PC-3 (cell line): Measurements from ENCODE around the gene CYP2C8. TPM values are rescaled to one million over a fixed set of nuclear protein-coding genes. Genes with fewer than 3 reads are reported as not detected.

ENCODE experiments used
- ATAC-seq: fragments of 200-7000 bp; cut with Tn5 transposase; 2 replicates; pipeline ENCODE4 v1.9.1; 2020; ENCODE audit warnings: mild to moderate bottlenecking, moderate library complexity
- BruUV-seq: library from RNA; stranded (reverse); fragments of 400-500 nt; replicated peaks from 2 replicates; lab custom pipeline; 2021; lab: Mats Ljungman, UMichigan
- CTCF ChIA-PET: fragments of 300-600 bp; sonication (Branson Sonifier 250); formaldehyde crosslinking; loops from one replicate; lab custom pipeline; 2022; ENCODE audit warnings: antibody characterized with exemption; lab: Charles Lee
- POLR2A ChIA-PET: fragments of 300-600 bp; sonication (Branson Sonifier 250); formaldehyde crosslinking; loops from one replicate; lab custom pipeline; 2022; ENCODE audit warnings: antibody characterized with exemption; ENCODE audit not compliant: unreplicated experiment; lab: Charles Lee
- DNase-seq: peaks from one replicate; pipeline ENCODE4 v3.0.0-alpha.2; 2015
- H2AFZ ChIP-seq: fragments of 300-600 bp; sonication (generic); 2 replicates; pipeline ENCODE4 v1.6.0; 2016; ENCODE audit warnings: antibody characterized with exemption, low read length
- H3F3A ChIP-seq: fragments of 300-600 bp; sonication (generic); one replicate; pipeline ENCODE4 v1.6.0; 2017; ENCODE audit warnings: antibody characterized with exemption, low read length, control low read depth, mild to moderate bottlenecking; ENCODE audit not compliant: unreplicated experiment
- H3K27ac ChIP-seq: fragments of 300-600 bp; sonication (generic); 2 replicates; pipeline ENCODE4 v1.5.1; 2016; ENCODE audit warnings: mild to moderate bottlenecking, low read length
- H3K27me3 ChIP-seq: fragments of 300-600 bp; sonication (generic); 2 replicates; pipeline ENCODE4 v1.6.1; 2016; ENCODE audit warnings: low read length, mixed read lengths
- H3K36me3 ChIP-seq: fragments of 300-600 bp; sonication (generic); 2 replicates; pipeline ENCODE4 v1.6.1; 2016; ENCODE audit warnings: low read depth, mixed run types, low read length, mixed read lengths
- H3K4me1 ChIP-seq: fragments of 300-600 bp; sonication (generic); 2 replicates; pipeline ENCODE4 v1.5.1; 2016; ENCODE audit warnings: low read length; ENCODE audit not compliant: insufficient read depth
- H3K4me2 ChIP-seq: fragments of 300-600 bp; sonication (generic); 2 replicates; pipeline ENCODE4 v1.6.0; 2016; ENCODE audit warnings: low read length
- H3K4me3 ChIP-seq: fragments of 300-600 bp; sonication (generic); 2 replicates; pipeline ENCODE4 v1.5.1; 2016; ENCODE audit warnings: mild to moderate bottlenecking, low read length, mixed read lengths
- H3K79me2 ChIP-seq: fragments of 300-600 bp; sonication (generic); 2 replicates; pipeline ENCODE4 v1.6.1; 2017; ENCODE audit warnings: low read length, mixed read lengths
- H3K9ac ChIP-seq: fragments of 300-600 bp; sonication (generic); 2 replicates; pipeline ENCODE4 v1.6.0; 2016; ENCODE audit warnings: mild to moderate bottlenecking, low read length
- H3K9me2 ChIP-seq: fragments of 300-600 bp; sonication (generic); replicated peaks from 2 replicates; pipeline ENCODE4 v1.6.1; 2016; ENCODE audit warnings: mixed run types, low read length, mixed read lengths
- H3K9me3 ChIP-seq: fragments of 300-600 bp; sonication (generic); 2 replicates; pipeline ENCODE4 v1.6.1; 2016; ENCODE audit warnings: low read length, mixed read lengths
- H4K20me1 ChIP-seq: fragments of 300-600 bp; sonication (generic); 2 replicates; pipeline ENCODE4 v1.6.1; 2016; ENCODE audit warnings: low read length, mixed read lengths
- EZH2 ChIP-seq: fragments of 300-600 bp; sonication (generic); IDR thresholded peaks from one replicate; pipeline ENCODE4 v1.6.1; 2017; ENCODE audit warnings: antibody characterized with exemption, mild to moderate bottlenecking, low read length; ENCODE audit not compliant: unreplicated experiment
- EZH2phosphoT487 ChIP-seq: fragments of 300-600 bp; sonication (generic); IDR thresholded peaks from 2 replicates; pipeline ENCODE4 v1.6.1; 2018; ENCODE audit warnings: mild to moderate bottlenecking, antibody characterized with exemption, low read length, borderline replicate concordance
- intact Hi-C: fragments of 100-400 bp; cut with micrococcal nuclease; formaldehyde crosslinking; loops from 2 replicates; pipeline ENCODE4 v1.9.0; 2023
- total RNA-seq: library from RNA; depleted of rRNA; stranded (reverse); fragments of >200 nt; gene quantifications from 2 replicates; pipeline ENCODE4 v1.2.3, GENCODE V29; 2014
- TF ChIP-seq, protein P1 (sequence below): fragments of 300-600 bp; sonication (generic); conservative IDR thresholded peaks from 2 replicates; pipeline ENCODE4 v1.5.1; 2017; ENCODE audit warnings: antibody characterized with exemption, low read depth, mild to moderate bottlenecking, low read length

Gene CYP2C8
- total RNA-seq, 1 experiment from 2014 or later: not detected

DNA sequence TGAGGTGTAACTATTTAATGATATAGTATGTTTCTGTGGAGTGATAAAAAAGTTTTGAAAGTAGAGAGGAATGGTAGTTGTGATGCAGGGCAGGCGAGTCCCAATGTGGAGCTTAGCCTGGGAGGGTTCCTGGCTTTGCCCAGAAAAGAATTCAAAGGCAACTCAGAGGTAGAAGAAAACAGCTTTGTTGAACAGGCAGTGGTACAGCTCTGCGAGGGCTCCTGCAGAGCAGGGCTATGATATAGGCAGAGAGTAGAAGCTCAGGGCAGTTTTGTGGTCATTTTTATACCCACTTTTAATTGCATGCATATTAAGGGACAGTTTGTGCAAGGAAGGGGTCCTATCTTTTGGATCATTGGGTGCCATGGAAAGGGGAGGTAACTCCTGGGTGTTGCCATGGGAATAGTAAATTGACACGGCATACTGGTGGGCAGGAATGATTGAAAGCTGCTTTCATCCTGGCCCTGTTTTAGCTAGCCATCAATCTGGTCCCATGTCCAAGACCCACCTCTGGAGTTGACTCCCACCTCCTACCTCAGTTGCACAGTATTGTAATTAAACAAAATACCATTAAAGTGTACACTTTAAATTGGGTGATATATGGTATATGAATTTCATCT is 12.4 kb downstream of the CYP2C8 start:
- no peak overlapping the region for H3K27ac ChIP-seq
- intact Hi-C loops: no loop called here
- H3K4me1 ChIP-seq: no peaks in the 10 kb centered on the region
- H3K27me3 ChIP-seq: no peaks in the 10 kb centered on the region
- H3F3A ChIP-seq: no peaks in the 10 kb centered on the region
- no peak overlapping the region for H3K9ac ChIP-seq
- no peaks in the 10 kb centered on the region for H4K20me1 ChIP-seq
- no peak overlapping the region for H3K4me3 ChIP-seq
- DNase-seq (no peak), ATAC-seq (no peak)
- H2AFZ ChIP-seq: no peak overlapping the region
- H3K9me2 ChIP-seq: no peaks in the 10 kb centered on the region
- H3K36me3 ChIP-seq: no peaks in the 10 kb centered on the region
- H3K4me2 ChIP-seq: no peak overlapping the region
- no peaks in the 10 kb centered on the region for H3K9me3 ChIP-seq
- ChIA-PET CTCF (no interaction called here), POLR2A (no interaction called here)
- no peaks in the 10 kb centered on the region for H3K79me2 ChIP-seq
- TF ChIP-seq EZH2 (no peak), EZH2phosphoT487 (no peak)
- TF ChIP-seq, protein P1, sequence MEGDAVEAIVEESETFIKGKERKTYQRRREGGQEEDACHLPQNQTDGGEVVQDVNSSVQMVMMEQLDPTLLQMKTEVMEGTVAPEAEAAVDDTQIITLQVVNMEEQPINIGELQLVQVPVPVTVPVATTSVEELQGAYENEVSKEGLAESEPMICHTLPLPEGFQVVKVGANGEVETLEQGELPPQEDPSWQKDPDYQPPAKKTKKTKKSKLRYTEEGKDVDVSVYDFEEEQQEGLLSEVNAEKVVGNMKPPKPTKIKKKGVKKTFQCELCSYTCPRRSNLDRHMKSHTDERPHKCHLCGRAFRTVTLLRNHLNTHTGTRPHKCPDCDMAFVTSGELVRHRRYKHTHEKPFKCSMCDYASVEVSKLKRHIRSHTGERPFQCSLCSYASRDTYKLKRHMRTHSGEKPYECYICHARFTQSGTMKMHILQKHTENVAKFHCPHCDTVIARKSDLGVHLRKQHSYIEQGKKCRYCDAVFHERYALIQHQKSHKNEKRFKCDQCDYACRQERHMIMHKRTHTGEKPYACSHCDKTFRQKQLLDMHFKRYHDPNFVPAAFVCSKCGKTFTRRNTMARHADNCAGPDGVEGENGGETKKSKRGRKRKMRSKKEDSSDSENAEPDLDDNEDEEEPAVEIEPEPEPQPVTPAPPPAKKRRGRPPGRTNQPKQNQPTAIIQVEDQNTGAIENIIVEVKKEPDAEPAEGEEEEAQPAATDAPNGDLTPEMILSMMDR: no peak
- BruUV-seq: no TSS peak

DNA sequence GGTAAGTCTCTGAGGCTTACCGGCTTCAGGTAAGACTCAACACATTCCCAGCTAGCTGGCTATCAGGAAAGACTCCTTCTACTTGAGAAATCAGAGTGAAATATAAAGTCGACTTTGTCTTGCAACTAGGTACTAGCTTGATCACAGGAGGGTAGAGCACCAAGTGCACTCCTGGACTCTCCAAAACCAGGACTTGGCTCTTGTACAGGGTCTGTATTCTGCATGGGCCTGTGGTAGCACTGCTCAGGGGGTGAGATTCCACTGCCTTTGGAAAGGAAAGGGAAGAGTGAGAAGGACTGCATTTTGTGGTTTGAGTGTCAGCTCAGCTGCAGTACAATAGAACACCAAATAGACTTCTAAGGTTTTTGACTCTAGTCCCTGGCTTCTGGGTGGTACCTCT is 19.4 kb downstream of the CYP2C8 start:
- H3F3A ChIP-seq: no peaks in the 10 kb centered on the region
- CTCF ChIA-PET: no interaction called here
- H3K36me3 ChIP-seq: no peaks in the 10 kb centered on the region
- H3K9me3 ChIP-seq: no peaks in the 10 kb centered on the region
- no peak overlapping the region for H3K4me3 ChIP-seq
- H3K27ac ChIP-seq: no peak overlapping the region
- no peaks in the 10 kb centered on the region for H3K27me3 ChIP-seq
- no peak overlapping the region for H3K9ac ChIP-seq
- BruUV-seq: no TSS peak
- ATAC-seq (no peak), DNase-seq (no peak)
- intact Hi-C loops: no loop called here
- H3K4me1 ChIP-seq: no peaks in the 10 kb centered on the region
- no peaks in the 10 kb centered on the region for H3K79me2 ChIP-seq
- POLR2A ChIA-PET: no interaction called here
- H4K20me1 ChIP-seq: no peaks in the 10 kb centered on the region
- TF ChIP-seq EZH2phosphoT487 (no peak), EZH2 (no peak)
- TF ChIP-seq, protein P1: no peak
- no peak overlapping the region for H2AFZ ChIP-seq
- no peaks in the 10 kb centered on the region for H3K9me2 ChIP-seq
- H3K4me2 ChIP-seq: no peak overlapping the region

DNA sequence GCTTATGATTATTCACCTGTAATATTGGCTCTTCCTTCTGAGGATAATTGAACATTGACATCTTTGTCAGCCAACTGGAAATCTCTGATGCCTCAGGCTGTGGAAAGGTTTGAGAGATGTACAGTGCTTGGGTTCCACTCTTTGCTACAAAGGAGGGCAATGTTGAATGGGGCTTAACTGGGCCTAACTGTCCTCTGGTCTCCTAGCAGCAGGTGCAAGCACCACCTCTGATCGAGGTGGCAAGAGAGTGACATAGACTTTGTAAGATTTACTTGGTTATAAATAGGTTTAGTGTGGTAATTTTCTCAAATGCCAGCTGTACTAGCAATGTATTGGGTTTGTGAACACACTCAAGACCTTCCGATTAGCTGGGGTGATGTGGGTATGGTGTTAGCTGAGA is 21.1 kb downstream of the CYP2C8 start:
- no TSS peak for BruUV-seq
- Histone ChIP-seq H2AFZ (no peak overlapping the region), H3K9ac (no peak overlapping the region), H3F3A (no peaks in the 10 kb centered on the region), H3K36me3 (no peaks in the 10 kb centered on the region), H3K4me3 (no peak overlapping the region), H3K9me3 (no peaks in the 10 kb centered on the region), H3K79me2 (no peaks in the 10 kb centered on the region), H3K9me2 (no peaks in the 10 kb centered on the region), H3K4me1 (no peaks in the 10 kb centered on the region), H3K4me2 (no peak overlapping the region), H4K20me1 (no peaks in the 10 kb centered on the region), H3K27ac (no peak overlapping the region), H3K27me3 (no peaks in the 10 kb centered on the region)
- DNase-seq (no peak), ATAC-seq (no peak)
- CTCF ChIA-PET: no interaction called here
- POLR2A ChIA-PET: no interaction called here
- intact Hi-C loops: no loop called here
- TF ChIP-seq EZH2: no peak
- TF ChIP-seq, protein P1: no peak
- no peak for TF ChIP-seq EZH2phosphoT487
